ENCODE data around the gene DNHD1.

Gene DNHD1

DNA sequence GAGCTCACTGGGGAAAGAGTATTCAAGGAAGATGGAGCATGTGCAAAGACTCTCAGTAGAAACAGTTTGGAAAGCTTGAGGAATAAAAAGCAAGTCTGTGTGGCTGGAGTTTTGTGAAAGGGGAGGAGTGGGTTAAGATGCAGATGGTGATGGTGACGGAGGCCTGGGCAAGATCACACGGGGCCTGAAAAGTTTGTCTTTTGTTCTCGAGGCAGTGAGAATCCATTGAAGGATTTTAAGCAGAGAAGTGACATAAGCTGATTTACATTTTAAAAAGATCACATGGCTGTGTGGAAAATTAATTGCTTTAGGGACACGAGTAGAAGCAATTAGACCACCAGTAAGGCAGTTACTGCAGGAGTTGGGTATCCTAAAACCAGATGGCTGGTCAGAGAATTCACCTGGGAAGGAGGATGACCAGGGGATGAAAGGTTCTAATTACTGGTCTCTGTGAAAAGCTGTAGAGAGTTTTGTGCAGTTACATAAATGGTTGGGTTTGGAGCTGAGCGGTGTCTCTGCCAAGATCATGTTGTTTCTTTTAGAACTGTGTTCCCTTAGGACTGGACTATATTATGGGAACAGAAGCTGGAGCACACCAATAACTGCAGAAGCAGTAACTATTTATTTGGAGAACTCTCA lies 99.3 kb downstream of the DNHD1 start:
- TF ChIP-seq, protein P1, sequence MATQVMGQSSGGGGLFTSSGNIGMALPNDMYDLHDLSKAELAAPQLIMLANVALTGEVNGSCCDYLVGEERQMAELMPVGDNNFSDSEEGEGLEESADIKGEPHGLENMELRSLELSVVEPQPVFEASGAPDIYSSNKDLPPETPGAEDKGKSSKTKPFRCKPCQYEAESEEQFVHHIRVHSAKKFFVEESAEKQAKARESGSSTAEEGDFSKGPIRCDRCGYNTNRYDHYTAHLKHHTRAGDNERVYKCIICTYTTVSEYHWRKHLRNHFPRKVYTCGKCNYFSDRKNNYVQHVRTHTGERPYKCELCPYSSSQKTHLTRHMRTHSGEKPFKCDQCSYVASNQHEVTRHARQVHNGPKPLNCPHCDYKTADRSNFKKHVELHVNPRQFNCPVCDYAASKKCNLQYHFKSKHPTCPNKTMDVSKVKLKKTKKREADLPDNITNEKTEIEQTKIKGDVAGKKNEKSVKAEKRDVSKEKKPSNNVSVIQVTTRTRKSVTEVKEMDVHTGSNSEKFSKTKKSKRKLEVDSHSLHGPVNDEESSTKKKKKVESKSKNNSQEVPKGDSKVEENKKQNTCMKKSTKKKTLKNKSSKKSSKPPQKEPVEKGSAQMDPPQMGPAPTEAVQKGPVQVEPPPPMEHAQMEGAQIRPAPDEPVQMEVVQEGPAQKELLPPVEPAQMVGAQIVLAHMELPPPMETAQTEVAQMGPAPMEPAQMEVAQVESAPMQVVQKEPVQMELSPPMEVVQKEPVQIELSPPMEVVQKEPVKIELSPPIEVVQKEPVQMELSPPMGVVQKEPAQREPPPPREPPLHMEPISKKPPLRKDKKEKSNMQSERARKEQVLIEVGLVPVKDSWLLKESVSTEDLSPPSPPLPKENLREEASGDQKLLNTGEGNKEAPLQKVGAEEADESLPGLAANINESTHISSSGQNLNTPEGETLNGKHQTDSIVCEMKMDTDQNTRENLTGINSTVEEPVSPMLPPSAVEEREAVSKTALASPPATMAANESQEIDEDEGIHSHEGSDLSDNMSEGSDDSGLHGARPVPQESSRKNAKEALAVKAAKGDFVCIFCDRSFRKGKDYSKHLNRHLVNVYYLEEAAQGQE (IDR thresholded peaks at IDR 0.05; ENCODE audit: insufficient read depth in 1 of 2, low read depth in 2 of 2, low read length in 2 of 2) = no peak
- TF ChIP-seq POLR2AphosphoS5 (IDR thresholded peaks at IDR 0.05; ENCODE audit: low read depth, low read length) (no peak), FOXP2 (optimal IDR thresholded peaks at IDR 0.05; ENCODE audit: borderline replicate concordance, extremely low read depth, extremely low read length, insufficient read depth) (no peak), SIN3A (IDR thresholded peaks at IDR 0.05; ENCODE audit: borderline replicate concordance, insufficient read depth, low read length) (no peak), TAF1 (IDR thresholded peaks at IDR 0.05; ENCODE audit: borderline replicate concordance, insufficient read depth, low read length) (no peak)

DNA sequence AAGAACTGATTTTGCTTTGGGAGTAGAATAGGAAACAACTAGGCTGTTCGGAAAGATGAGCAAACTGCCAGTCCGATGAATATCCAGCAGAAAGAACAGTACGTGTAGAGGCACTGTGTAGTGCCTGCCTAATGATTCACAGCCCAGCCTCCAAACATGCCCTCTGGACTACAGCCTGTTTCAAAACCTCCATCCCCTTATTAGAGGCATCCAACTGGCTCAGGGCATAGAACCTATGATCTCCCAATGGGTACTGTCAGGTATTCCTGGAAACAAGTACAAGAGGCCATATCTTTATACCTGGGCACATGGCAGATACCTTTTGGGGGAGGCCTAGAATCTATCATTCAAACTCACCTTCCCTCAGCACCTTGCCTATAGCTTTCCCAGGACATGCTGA lies 101.5 kb downstream of the DNHD1 start:
- no peak for TF ChIP-seq POLR2AphosphoS5 (IDR thresholded peaks at IDR 0.05; ENCODE audit: low read depth, low read length)
- TF ChIP-seq TAF1 (IDR thresholded peaks at IDR 0.05; ENCODE audit: borderline replicate concordance, insufficient read depth, low read length) = no peak
- no peak for TF ChIP-seq FOXP2 (optimal IDR thresholded peaks at IDR 0.05; ENCODE audit: borderline replicate concordance, extremely low read depth, extremely low read length, insufficient read depth)
- TF ChIP-seq SIN3A (IDR thresholded peaks at IDR 0.05; ENCODE audit: borderline replicate concordance, insufficient read depth, low read length) = no peak
- TF ChIP-seq, protein P1 (IDR thresholded peaks at IDR 0.05; ENCODE audit: insufficient read depth in 1 of 2, low read depth in 2 of 2, low read length in 2 of 2) = no peak

DNA sequence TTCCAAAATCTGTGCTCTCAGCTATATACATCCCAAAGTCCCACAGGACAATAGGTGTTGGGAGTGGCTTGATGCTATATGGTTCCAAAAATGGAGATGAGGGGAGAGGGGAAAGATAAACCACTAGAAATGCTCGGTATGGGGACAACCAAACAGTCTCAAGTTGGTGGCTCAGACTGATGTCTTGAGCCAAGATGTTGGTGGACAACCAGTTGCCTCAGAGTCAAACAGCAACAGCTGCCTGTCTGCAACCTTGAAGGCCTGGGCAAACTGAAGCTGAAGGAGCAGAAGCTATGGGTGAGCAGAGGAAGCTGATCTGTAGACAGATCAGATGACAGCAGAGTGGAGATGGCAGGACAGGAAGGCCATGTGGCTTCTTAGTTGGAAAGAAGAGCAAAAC lies 102.4 kb downstream of the DNHD1 start:
- TF ChIP-seq TAF1 (IDR thresholded peaks at IDR 0.05; ENCODE audit: borderline replicate concordance, insufficient read depth, low read length) (no peak), POLR2AphosphoS5 (IDR thresholded peaks at IDR 0.05; ENCODE audit: low read depth, low read length) (no peak), SIN3A (IDR thresholded peaks at IDR 0.05; ENCODE audit: borderline replicate concordance, insufficient read depth, low read length) (no peak), FOXP2 (optimal IDR thresholded peaks at IDR 0.05; ENCODE audit: borderline replicate concordance, extremely low read depth, extremely low read length, insufficient read depth) (no peak)
- TF ChIP-seq, protein P1 (IDR thresholded peaks at IDR 0.05; ENCODE audit: insufficient read depth in 1 of 2, low read depth in 2 of 2, low read length in 2 of 2) = no peak

DNA sequence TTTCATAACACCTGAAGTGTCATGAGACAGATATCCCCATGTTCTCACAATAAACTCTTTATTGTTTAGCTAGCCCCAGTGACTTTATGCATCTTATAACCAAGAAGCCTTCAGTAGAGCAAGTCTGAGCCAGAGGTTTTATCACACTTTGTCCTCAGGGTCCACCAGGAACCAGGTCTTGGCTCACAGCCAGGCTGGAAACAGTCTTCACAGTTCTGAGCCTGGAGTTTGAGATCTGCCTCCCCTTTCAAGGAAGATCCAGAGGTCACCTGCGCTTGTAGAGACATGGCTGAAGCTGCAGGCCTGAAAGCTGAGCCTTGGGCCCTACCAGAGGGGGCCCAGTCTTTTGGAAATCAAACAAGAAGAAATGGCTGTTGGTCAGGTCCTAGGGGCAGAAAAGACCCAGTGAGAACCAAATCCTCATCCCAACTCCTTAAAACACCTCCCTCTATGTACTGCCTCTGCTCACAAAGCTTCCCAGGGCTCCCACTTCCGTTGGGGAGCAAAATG lies 102.9 kb downstream of the DNHD1 start:
- TF ChIP-seq FOXP2 (optimal IDR thresholded peaks at IDR 0.05; ENCODE audit: borderline replicate concordance, extremely low read depth, extremely low read length, insufficient read depth) = no peak
- no peak for TF ChIP-seq SIN3A (IDR thresholded peaks at IDR 0.05; ENCODE audit: borderline replicate concordance, insufficient read depth, low read length)
- no peak for TF ChIP-seq POLR2AphosphoS5 (IDR thresholded peaks at IDR 0.05; ENCODE audit: low read depth, low read length)
- TF ChIP-seq, protein P1 (IDR thresholded peaks at IDR 0.05; ENCODE audit: insufficient read depth in 1 of 2, low read depth in 2 of 2, low read length in 2 of 2) = no peak
- TF ChIP-seq TAF1 (IDR thresholded peaks at IDR 0.05; ENCODE audit: borderline replicate concordance, insufficient read depth, low read length) = no peak
